Hepatocyte (in vitro differentiated cells): ENCODE data around the gene KRT83.

Experiments used
- EZH2 ChIP-seq: fragments of 200-600 bp; sonication (generic); IDR thresholded peaks from 2 replicates; pipeline ENCODE4 v1.6.1; 2016; ENCODE audit warnings: antibody characterized with exemption, mild to moderate bottlenecking, borderline replicate concordance
- EZH2phosphoT487 ChIP-seq: fragments of 200-600 bp; sonication (generic); IDR thresholded peaks from one replicate; pipeline ENCODE4 v1.6.1; 2018; ENCODE audit warnings: antibody characterized with exemption, mild to moderate bottlenecking, low read depth, moderate library complexity; ENCODE audit not compliant: unreplicated experiment, severe bottlenecking
- TF ChIP-seq, protein P1 (sequence below): fragments of 200-600 bp; sonication (generic); IDR thresholded peaks from 2 replicates; pipeline ENCODE4 v1.5.1; 2016; ENCODE audit warnings: antibody characterized with exemption, mild to moderate bottlenecking; ENCODE audit not compliant: poor library complexity

DNA sequence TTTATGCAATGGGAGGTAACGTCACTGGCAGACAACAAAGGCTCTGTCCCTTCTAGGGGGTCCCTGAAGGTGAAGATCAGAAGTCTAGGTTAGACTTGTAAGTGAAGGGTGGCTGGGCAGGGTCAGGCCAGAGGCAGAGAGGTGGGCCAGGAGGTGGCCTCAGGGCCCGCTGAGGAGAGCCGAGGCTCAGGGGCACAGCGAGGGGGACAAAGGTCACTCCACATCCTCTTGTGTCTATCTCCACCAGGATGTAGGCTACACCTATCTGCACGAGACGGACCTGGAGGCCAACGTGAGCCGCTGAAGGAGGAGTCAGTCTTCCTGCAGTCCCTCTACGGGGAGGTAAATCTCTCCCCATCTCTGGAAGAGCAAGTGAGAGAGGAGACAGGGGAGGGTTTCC lies 25.8 kb upstream of the KRT83 start:
- TF ChIP-seq, protein P1, sequence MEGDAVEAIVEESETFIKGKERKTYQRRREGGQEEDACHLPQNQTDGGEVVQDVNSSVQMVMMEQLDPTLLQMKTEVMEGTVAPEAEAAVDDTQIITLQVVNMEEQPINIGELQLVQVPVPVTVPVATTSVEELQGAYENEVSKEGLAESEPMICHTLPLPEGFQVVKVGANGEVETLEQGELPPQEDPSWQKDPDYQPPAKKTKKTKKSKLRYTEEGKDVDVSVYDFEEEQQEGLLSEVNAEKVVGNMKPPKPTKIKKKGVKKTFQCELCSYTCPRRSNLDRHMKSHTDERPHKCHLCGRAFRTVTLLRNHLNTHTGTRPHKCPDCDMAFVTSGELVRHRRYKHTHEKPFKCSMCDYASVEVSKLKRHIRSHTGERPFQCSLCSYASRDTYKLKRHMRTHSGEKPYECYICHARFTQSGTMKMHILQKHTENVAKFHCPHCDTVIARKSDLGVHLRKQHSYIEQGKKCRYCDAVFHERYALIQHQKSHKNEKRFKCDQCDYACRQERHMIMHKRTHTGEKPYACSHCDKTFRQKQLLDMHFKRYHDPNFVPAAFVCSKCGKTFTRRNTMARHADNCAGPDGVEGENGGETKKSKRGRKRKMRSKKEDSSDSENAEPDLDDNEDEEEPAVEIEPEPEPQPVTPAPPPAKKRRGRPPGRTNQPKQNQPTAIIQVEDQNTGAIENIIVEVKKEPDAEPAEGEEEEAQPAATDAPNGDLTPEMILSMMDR, result no peak
- no peak for TF ChIP-seq EZH2
- no peak for TF ChIP-seq EZH2phosphoT487
